ENCODE results near the gene AHCY.

DNA sequence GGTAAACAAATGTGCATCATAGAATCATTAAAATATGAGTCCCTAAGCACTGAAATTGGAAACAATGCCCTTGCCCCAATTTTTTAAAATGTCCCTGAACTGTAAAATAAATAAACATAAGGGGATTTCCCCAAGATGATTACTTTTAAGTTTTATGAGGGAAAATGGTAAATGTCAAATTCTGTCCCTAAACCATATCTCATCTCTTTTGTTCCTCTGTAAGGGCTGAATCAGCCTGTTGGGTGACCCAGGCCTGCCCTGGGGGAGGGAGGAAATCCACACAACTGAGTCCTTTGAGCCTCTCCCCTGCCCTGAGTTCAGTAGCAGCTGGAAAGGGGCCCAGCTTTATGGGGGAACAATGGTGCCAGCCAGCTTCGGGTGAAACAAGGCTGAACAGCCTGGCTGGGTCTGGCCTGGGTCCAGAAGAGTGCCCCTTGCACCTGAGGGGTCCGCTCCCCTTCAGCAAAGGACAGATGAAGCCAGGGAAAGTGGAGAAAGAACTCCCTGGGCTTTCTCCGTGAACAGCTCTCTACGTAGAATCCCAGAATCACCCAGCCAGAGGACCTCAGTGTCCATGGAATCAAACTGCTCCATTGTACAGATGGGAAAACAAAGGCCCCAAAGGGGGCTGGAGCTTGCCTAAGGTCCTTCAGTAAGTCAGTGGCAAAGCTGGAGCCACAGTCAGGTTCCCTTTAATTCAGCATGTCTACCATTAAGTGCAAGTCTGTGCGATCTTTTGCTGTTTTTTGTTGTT, 31.7 kb upstream of the AHCY start:
- no peak for TF ChIP-seq POLR2A (IDR thresholded peaks at IDR 0.05)
- TF ChIP-seq, protein P1, sequence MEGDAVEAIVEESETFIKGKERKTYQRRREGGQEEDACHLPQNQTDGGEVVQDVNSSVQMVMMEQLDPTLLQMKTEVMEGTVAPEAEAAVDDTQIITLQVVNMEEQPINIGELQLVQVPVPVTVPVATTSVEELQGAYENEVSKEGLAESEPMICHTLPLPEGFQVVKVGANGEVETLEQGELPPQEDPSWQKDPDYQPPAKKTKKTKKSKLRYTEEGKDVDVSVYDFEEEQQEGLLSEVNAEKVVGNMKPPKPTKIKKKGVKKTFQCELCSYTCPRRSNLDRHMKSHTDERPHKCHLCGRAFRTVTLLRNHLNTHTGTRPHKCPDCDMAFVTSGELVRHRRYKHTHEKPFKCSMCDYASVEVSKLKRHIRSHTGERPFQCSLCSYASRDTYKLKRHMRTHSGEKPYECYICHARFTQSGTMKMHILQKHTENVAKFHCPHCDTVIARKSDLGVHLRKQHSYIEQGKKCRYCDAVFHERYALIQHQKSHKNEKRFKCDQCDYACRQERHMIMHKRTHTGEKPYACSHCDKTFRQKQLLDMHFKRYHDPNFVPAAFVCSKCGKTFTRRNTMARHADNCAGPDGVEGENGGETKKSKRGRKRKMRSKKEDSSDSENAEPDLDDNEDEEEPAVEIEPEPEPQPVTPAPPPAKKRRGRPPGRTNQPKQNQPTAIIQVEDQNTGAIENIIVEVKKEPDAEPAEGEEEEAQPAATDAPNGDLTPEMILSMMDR (IDR thresholded peaks at IDR 0.05), result no peak
